GM06990 (cell line): ENCODE measurements around the gene SPECC1L.

Experiments used
- DNase-seq: peaks from one replicate; pipeline ENCODE4 v3.0.0-alpha.2; 2011; ENCODE audit not compliant: insufficient read length; ENCODE audit errors: extremely low read depth
- H3K27me3 ChIP-seq: replicated peaks from 2 replicates; pipeline ENCODE4 v1.6.0; 2011; ENCODE audit warnings: low read length; ENCODE audit not compliant: control insufficient read depth, insufficient read depth
- H3K36me3 ChIP-seq: 2 replicates; pipeline ENCODE4 v1.5.1; 2011; ENCODE audit warnings: low read length; ENCODE audit not compliant: control insufficient read depth, insufficient read depth
- H3K4me3 ChIP-seq: replicated peaks from 2 replicates; pipeline ENCODE4 v1.5.1; 2011; ENCODE audit warnings: low read depth, mild to moderate bottlenecking, control low read depth, low read length
- TF ChIP-seq, protein P1 (sequence below): IDR thresholded peaks from 2 replicates; pipeline ENCODE4 v1.5.1; 2011; ENCODE audit warnings: low read length, control low read depth, mild to moderate bottlenecking, inconsistent platforms; ENCODE audit not compliant: insufficient read depth, poor library complexity, severe bottlenecking

Gene SPECC1L

DNA sequence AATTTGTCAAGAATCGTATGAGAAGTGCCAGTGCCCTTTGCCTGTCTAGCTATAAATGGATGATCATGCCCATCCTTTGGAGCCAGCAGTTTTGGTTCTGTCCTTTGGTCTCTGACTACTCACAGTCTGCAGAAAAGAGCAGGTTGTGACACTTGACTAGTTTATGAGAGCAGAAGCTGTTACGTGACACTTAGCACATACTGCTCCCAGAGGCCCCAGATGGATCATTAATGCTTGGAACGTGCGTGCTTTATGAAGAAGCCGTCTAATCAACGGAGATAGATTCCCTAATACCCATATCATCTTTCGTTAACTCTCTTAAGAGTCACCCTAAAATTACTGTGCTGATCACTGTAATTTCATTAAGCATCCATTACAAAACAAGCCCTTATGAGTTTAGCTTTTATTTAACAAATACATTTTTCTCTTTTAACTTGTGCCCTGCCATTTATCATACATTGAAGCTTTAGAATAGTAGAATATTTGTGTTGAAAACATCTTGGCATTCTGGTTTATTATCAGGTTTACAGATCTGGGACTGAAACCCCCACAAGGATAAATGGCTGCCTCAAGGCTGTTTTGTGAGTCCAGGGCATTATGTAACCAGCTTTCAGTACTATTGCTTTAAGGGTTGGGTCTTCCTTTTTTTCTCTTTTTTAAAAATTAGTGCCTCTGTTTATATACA lies 109.7 kb downstream of the SPECC1L start:
- H3K4me3 ChIP-seq = no peak overlapping the region
- H3K27me3 ChIP-seq = no peaks in the 10 kb centered on the region
- H3K36me3 ChIP-seq = no peaks in the 10 kb centered on the region; the same call in 1 of the 2 replicates
- DNase-seq = no peak
- TF ChIP-seq, protein P1, sequence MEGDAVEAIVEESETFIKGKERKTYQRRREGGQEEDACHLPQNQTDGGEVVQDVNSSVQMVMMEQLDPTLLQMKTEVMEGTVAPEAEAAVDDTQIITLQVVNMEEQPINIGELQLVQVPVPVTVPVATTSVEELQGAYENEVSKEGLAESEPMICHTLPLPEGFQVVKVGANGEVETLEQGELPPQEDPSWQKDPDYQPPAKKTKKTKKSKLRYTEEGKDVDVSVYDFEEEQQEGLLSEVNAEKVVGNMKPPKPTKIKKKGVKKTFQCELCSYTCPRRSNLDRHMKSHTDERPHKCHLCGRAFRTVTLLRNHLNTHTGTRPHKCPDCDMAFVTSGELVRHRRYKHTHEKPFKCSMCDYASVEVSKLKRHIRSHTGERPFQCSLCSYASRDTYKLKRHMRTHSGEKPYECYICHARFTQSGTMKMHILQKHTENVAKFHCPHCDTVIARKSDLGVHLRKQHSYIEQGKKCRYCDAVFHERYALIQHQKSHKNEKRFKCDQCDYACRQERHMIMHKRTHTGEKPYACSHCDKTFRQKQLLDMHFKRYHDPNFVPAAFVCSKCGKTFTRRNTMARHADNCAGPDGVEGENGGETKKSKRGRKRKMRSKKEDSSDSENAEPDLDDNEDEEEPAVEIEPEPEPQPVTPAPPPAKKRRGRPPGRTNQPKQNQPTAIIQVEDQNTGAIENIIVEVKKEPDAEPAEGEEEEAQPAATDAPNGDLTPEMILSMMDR = no peak

DNA sequence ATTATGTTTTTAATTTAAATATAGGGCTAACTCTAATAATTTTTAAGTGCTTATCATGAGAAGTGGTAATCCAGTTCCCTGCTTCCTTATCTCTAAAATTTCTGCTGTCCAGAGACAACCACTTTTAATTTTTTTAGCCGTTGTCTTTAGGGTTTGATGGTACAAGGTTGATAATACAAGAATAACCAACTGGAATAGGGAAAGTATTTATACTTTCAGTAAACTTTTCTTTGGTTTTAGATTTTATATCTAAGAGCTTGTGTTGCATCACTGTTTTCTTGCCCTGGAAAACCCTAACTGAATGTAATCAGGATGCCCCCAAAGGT lies 110.2 kb downstream of the SPECC1L start:
- DNase-seq = no peak
- TF ChIP-seq, protein P1 = no peak
- H3K4me3 ChIP-seq = no peak overlapping the region
- H3K27me3 ChIP-seq = no peaks in the 10 kb centered on the region
- no peaks in the 10 kb centered on the region; the same call in 1 of the 2 replicates for H3K36me3 ChIP-seq

DNA sequence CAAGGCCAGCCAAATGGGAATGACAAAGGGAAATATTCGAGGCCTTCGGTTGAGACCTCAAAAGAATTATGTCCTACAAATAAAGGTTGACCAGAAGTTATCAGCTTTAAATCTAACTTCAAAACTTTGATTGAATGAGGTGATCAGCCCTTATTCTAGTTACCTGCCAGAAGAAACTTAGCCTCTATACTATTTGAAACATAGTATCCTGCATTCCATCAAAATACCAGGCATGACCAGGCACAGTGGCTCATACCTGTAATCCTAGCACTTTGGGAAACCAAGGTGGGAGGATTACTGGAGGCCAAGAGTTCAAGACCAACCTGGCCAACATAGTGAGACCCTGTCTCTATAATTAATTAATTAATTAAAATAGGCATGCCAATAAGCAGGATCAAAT lies 112.4 kb downstream of the SPECC1L start:
- TF ChIP-seq, protein P1 = no peak
- H3K36me3 ChIP-seq = no peaks in the 10 kb centered on the region
- DNase-seq = no peak
- no peaks in the 10 kb centered on the region for H3K27me3 ChIP-seq
- H3K4me3 ChIP-seq = no peak overlapping the region

DNA sequence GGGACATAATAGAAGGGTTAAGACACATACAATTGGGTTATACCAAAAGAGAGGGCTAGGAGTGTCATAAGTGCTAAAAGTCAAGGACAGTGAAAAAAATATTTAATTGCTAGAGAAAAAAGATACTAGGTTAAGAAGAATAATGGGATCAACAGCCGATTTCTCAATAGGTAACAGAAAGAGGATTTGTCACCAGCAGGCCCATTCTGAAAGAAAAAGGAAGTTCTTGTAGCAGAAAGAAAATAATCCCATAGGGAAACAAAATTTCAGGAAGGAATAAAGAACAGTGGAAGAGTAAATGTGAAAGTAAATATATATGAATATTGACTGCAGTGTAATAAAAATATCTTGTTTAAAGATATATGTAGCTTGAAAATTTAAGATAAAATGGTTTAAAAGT lies 113.5 kb downstream of the SPECC1L start:
- H3K36me3 ChIP-seq = no peaks in the 10 kb centered on the region
- no peak overlapping the region for H3K4me3 ChIP-seq
- no peaks in the 10 kb centered on the region for H3K27me3 ChIP-seq
- TF ChIP-seq, protein P1 = no peak
- DNase-seq = no peak

GRCh38 chr22:24386937-24387471 lies 116.4 kb downstream of the SPECC1L start:
- Histone ChIP-seq H3K36me3 (no peaks in the 10 kb centered on the region; the same call in 1 of the 2 replicates), H3K4me3 (no peak overlapping the region), H3K27me3 (no peaks in the 10 kb centered on the region)
- TF ChIP-seq, protein P1 = no peak
- DNase-seq = no peak
